ENCODE results near the gene AK4. TPM values are rescaled to one million over a fixed set of nuclear protein-coding genes. Genes with fewer than 3 reads are reported as not detected.
"Not testable (repeated sequence)": the region's sequence is repeated elsewhere in the genome, so short reads cannot be mapped to it uniquely, and the experiment has no call there.

AK4 gene
- 21.5 and 24.7 TPM in 2 replicates for total RNA-seq

- DNase-seq (ENCODE audit: extremely low read depth, low read depth, low spot score), result not testable (repeated sequence)
These were observed at the start of gene AK4 for GRCh38 chr1:65148178-65148547. Gene AK4 (plus strand): TSS chr1:65148203. CDS start chr1:65148408, 205 bp downstream.

- no peak for DNase-seq (ENCODE audit: extremely low read depth, low read depth, low spot score)
These were observed 44.2 kb upstream of the AK4 start for GRCh38 chr1:65103807-65104206.

GRCh38 chr1:65104854-65105534 is 43.0 kb upstream of the AK4 start:
- DNase-seq (ENCODE audit: extremely low read depth, low read depth, low spot score), result no peak

- DNase-seq (ENCODE audit: extremely low read depth, low read depth, low spot score), result no peak
These were observed 42.4 kb upstream of the AK4 start for GRCh38 chr1:65105596-65105995.

GRCh38 chr1:65108025-65108642 is 39.9 kb upstream of the AK4 start:
- DNase-seq (ENCODE audit: extremely low read depth, low read depth, low spot score), result no peak

GRCh38 chr1:65109487-65109886 is 38.5 kb upstream of the AK4 start:
- no peak for DNase-seq (ENCODE audit: extremely low read depth, low read depth, low spot score)

- DNase-seq (ENCODE audit: extremely low read depth, low read depth, low spot score), result no peak
These were observed 35.2 kb upstream of the AK4 start for GRCh38 chr1:65112811-65113210.

GRCh38 chr1:65113298-65113697 is 34.7 kb upstream of the AK4 start:
- no peak for DNase-seq (ENCODE audit: extremely low read depth, low read depth, low spot score)

GRCh38 chr1:65114322-65114721 is 33.7 kb upstream of the AK4 start:
- DNase-seq (ENCODE audit: extremely low read depth, low read depth, low spot score), result peak; percentile 41

- no peak for DNase-seq (ENCODE audit: extremely low read depth, low read depth, low spot score)
These were observed 28.1 kb upstream of the AK4 start for GRCh38 chr1:65119951-65120350.

- not testable (repeated sequence) for DNase-seq (ENCODE audit: extremely low read depth, low read depth, low spot score)
These were observed 18.9 kb upstream of the AK4 start for GRCh38 chr1:65129104-65129503.

GRCh38 chr1:65138524-65138923 is 9.5 kb upstream of the AK4 start:
- no peak for DNase-seq (ENCODE audit: extremely low read depth, low read depth, low spot score)

- DNase-seq (ENCODE audit: extremely low read depth, low read depth, low spot score), result not testable (repeated sequence)
These were observed 8.2 kb upstream of the AK4 start for GRCh38 chr1:65139793-65140192.

GRCh38 chr1:65141394-65141793 is 6.6 kb upstream of the AK4 start:
- no peak for DNase-seq (ENCODE audit: extremely low read depth, low read depth, low spot score)

GRCh38 chr1:65141918-65142317 is 6.1 kb upstream of the AK4 start:
- DNase-seq (ENCODE audit: extremely low read depth, low read depth, low spot score), result no peak

- not testable (repeated sequence) for DNase-seq (ENCODE audit: extremely low read depth, low read depth, low spot score)
These were observed 4.8 kb upstream of the AK4 start for GRCh38 chr1:65143112-65143658.

GRCh38 chr1:65146908-65147423 is 1.0 kb upstream of the AK4 start:
- DNase-seq (ENCODE audit: extremely low read depth, low read depth, low spot score), result no peak

- no peak for DNase-seq (ENCODE audit: extremely low read depth, low read depth, low spot score)
These were observed 402 bp upstream of the AK4 start for GRCh38 chr1:65147424-65148177.

- DNase-seq (ENCODE audit: extremely low read depth, low read depth, low spot score), result no peak
These were observed 746 bp downstream of the AK4 start for GRCh38 chr1:65148548-65149350.

GRCh38 chr1:65149351-65150107 is 1.5 kb downstream of the AK4 start:
- no peak for DNase-seq (ENCODE audit: extremely low read depth, low read depth, low spot score)
